GM12878 (cell line): ENCODE results near the gene HOXB3. TPM values are rescaled to one million over a fixed set of nuclear protein-coding genes. Genes with fewer than 3 reads are reported as not detected.

Source experiments
- ASH2L ChIP-seq: fragments of 300-600, 200-600 bp; sonication (generic); IDR thresholded peaks from 2 replicates; pipeline ENCODE4 v1.6.1; 2017; ENCODE audit warnings: low read depth, mild to moderate bottlenecking, borderline replicate concordance
- CREB1 ChIP-seq: IDR thresholded peaks from 2 replicates; pipeline ENCODE4 v1.6.1; 2012; ENCODE audit warnings: low read depth, mild to moderate bottlenecking, inconsistent platforms
- DPF2 ChIP-seq: fragments of 450-650 bp; IDR thresholded peaks from 2 replicates; pipeline ENCODE4 v1.6.1; 2017; ENCODE audit warnings: mild to moderate bottlenecking
- GATAD2B ChIP-seq: fragments of 450-650 bp; conservative IDR thresholded peaks from 2 replicates; pipeline ENCODE4 v1.6.1; 2017; ENCODE audit warnings: low read depth, mild to moderate bottlenecking, moderate library complexity
- MEF2B ChIP-seq: fragments of 450-650 bp; IDR thresholded peaks from 2 replicates; pipeline ENCODE4 v1.6.1; 2018; ENCODE audit warnings: mild to moderate bottlenecking, moderate library complexity; ENCODE audit not compliant: partially characterized antibody, poor library complexity, severe bottlenecking
- NRF1 ChIP-seq: conservative IDR thresholded peaks from 2 replicates; pipeline ENCODE4 v1.6.1; 2011; ENCODE audit warnings: mild to moderate bottlenecking, low read depth, low read length, improper control_type of control experiment
- PAX8 ChIP-seq: fragments of 450-650 bp; IDR thresholded peaks from 2 replicates; pipeline ENCODE4 v1.6.1; 2017; ENCODE audit warnings: mild to moderate bottlenecking, moderate library complexity
- RAD51 ChIP-seq: fragments of 450-650 bp; IDR thresholded peaks from 2 replicates; pipeline ENCODE4 v1.6.1; 2016; ENCODE audit warnings: moderate library complexity, mild to moderate bottlenecking, inconsistent platforms
- SMARCA5 ChIP-seq: fragments of 450-650 bp; IDR thresholded peaks from 2 replicates; pipeline ENCODE4 v1.6.1; 2017; ENCODE audit warnings: mild to moderate bottlenecking
- YY1 ChIP-seq: IDR thresholded peaks from 2 replicates; pipeline ENCODE4 v1.6.1; 2011; ENCODE audit warnings: low read depth, mild to moderate bottlenecking, low read length
- ZBTB40 ChIP-seq: fragments of 450-650 bp; IDR thresholded peaks from 2 replicates; pipeline ENCODE4 v1.6.1; 2016; ENCODE audit warnings: mild to moderate bottlenecking, moderate library complexity, borderline replicate concordance
- ZNF592 ChIP-seq: fragments of 450-650 bp; IDR thresholded peaks from 2 replicates; pipeline ENCODE4 v1.6.1; 2017; ENCODE audit warnings: mild to moderate bottlenecking, moderate library complexity
- polyA plus RNA-seq, 11 experiments: library from polyadenylated mRNA; depleted of rRNA in 4 of 11; unstranded in 6 of 11; stranded (reverse) in 5 of 11; fragments of >200 nt; fragmentation: Nextera tagmentation in 4 of 11; fragmentation: Illumina TruSeq in 1 of 11; extraction: Ambion mirVana in 4 of 11; extraction: Trizol in 1 of 11; gene quantifications; 1 replicate in 1 of 11; 2 replicates in 10 of 11; pipeline versions ENCODE4 v1.2.1 to v1.2.3, GENCODE V29; 2011 to 2016; ENCODE audit warnings: inconsistent platforms in 2 of 11, missing spikeins in 2 of 11, low read depth in 1 of 11
- total RNA-seq, 4 experiments: library from RNA; depleted of rRNA in 3 of 4; stranded (reverse); fragments of >200 nt in 3 of 4; fragmentation: Illumina TruSeq in 1 of 4; extraction: Trizol in 1 of 4; gene quantifications; 2 replicates each; pipeline versions ENCODE4 v1.2.1 to v1.2.3, GENCODE V29; 2013 to 2021
- TF ChIP-seq, protein P1 (sequence below): IDR thresholded peaks from 2 replicates; pipeline ENCODE4 v1.6.1; 2012; ENCODE audit warnings: improper control_type of control experiment, low read depth, low read length; ENCODE audit not compliant: insufficient replicate concordance
- TF ChIP-seq, protein P2 (sequence below): fragments of 450-650 bp; IDR thresholded peaks from 2 replicates; pipeline ENCODE4 v1.6.1; 2017; ENCODE audit warnings: borderline replicate concordance

Gene HOXB3
- total and polyA plus RNA-seq, 10 of the 15 experiments (the other 5 are each of a cell fraction or from before 2014, with no cell fraction given), result 0.19 to 7.7 (median 2.9) TPM

DNA sequence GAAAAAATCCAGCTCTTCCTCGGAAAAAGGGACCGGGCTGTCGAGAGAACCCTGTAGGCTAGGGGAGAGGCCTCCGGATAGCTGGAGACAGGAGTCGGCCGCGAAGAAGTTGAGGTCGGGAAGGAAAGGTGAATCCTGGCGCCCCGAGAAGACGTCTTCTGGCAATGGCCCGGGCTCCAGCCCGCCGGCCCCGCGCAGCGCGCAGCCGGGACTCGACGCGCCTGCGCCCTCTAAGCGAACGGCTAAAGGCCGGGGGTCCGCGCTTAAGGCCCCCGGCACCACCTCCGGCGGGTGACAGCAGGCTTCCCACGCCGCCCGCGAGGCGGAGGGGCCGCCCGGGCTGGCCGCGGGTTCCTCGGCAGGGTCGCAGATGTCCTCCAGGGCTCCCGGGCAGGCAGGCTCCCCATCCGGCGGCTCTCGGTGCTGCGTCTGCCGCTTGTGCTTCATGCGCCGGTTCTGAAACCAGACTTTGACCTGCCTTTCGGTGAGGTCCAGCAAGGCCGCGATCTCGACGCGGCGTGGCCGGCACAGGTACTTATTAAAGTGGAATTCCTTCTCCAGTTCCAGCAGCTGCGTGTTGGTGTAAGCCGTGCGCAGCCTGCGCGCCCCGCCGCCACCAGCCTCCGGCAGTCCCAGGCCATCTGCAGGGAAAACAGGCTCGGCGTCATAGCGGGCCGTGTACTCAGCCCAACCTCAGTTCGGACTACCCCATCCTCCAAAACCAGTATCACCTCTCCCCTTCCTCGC lies 46.8 kb downstream of the HOXB3 start (continued):
- TF ChIP-seq ZNF592 (no peak), RAD51 (no peak), NRF1 (0 out of 2 replicates have a peak, but pooled peaks have one; percentile 28), CREB1 (no peak), PAX8 (no peak), ZBTB40 (no peak), GATAD2B (peak; percentile 74; the same call in 1 of the 2 replicates), ASH2L (no peak), YY1 (no peak), DPF2 (peak; percentile 62), MEF2B (no peak), SMARCA5 (peak; percentile 69; the same call in 1 of the 2 replicates)
- TF ChIP-seq, protein P1, sequence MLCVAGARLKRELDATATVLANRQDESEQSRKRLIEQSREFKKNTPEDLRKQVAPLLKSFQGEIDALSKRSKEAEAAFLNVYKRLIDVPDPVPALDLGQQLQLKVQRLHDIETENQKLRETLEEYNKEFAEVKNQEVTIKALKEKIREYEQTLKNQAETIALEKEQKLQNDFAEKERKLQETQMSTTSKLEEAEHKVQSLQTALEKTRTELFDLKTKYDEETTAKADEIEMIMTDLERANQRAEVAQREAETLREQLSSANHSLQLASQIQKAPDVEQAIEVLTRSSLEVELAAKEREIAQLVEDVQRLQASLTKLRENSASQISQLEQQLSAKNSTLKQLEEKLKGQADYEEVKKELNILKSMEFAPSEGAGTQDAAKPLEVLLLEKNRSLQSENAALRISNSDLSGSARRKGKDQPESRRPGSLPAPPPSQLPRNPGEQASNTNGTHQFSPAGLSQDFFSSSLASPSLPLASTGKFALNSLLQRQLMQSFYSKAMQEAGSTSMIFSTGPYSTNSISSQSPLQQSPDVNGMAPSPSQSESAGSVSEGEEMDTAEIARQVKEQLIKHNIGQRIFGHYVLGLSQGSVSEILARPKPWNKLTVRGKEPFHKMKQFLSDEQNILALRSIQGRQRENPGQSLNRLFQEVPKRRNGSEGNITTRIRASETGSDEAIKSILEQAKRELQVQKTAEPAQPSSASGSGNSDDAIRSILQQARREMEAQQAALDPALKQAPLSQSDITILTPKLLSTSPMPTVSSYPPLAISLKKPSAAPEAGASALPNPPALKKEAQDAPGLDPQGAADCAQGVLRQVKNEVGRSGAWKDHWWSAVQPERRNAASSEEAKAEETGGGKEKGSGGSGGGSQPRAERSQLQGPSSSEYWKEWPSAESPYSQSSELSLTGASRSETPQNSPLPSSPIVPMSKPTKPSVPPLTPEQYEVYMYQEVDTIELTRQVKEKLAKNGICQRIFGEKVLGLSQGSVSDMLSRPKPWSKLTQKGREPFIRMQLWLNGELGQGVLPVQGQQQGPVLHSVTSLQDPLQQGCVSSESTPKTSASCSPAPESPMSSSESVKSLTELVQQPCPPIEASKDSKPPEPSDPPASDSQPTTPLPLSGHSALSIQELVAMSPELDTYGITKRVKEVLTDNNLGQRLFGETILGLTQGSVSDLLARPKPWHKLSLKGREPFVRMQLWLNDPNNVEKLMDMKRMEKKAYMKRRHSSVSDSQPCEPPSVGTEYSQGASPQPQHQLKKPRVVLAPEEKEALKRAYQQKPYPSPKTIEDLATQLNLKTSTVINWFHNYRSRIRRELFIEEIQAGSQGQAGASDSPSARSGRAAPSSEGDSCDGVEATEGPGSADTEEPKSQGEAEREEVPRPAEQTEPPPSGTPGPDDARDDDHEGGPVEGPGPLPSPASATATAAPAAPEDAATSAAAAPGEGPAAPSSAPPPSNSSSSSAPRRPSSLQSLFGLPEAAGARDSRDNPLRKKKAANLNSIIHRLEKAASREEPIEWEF, result no peak
- TF ChIP-seq, protein P2, sequence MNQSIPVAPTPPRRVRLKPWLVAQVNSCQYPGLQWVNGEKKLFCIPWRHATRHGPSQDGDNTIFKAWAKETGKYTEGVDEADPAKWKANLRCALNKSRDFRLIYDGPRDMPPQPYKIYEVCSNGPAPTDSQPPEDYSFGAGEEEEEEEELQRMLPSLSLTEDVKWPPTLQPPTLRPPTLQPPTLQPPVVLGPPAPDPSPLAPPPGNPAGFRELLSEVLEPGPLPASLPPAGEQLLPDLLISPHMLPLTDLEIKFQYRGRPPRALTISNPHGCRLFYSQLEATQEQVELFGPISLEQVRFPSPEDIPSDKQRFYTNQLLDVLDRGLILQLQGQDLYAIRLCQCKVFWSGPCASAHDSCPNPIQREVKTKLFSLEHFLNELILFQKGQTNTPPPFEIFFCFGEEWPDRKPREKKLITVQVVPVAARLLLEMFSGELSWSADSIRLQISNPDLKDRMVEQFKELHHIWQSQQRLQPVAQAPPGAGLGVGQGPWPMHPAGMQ, result no peak
